ENCODE measurements around the gene DEPDC5.

Gene DEPDC5

GRCh38 chr22:31869739-31870138, 115.9 kb downstream of the DEPDC5 start:
- ATAC-seq: no peak
- H3K36me3 Mint-ChIP-seq (ENCODE audit: low read depth): peaks cover 26% of the 10 kb centered on the region
- no peak overlapping the region for H3K27ac Mint-ChIP-seq
- H3K9me3 Mint-ChIP-seq: no peaks in the 10 kb centered on the region
- peaks cover 4% of the 10 kb centered on the region for H3K4me1 Mint-ChIP-seq
- H3K4me3 Mint-ChIP-seq: no peak overlapping the region
- DNase-seq: no peak
- no peaks in the 10 kb centered on the region for H3K27me3 Mint-ChIP-seq

- Mint-ChIP-seq H3K4me1 (peaks cover 5% of the 10 kb centered on the region), H3K27me3 (no peaks in the 10 kb centered on the region), H3K27ac (no peak overlapping the region), H3K4me3 (no peak overlapping the region), H3K36me3 (ENCODE audit: low read depth) (peaks cover 26% of the 10 kb centered on the region), H3K9me3 (no peaks in the 10 kb centered on the region)
- no peak for DNase-seq
- ATAC-seq: no peak
Measured at GRCh38 chr22:31870890-31871289, 117.1 kb downstream of the DEPDC5 start.

- H3K9me3 Mint-ChIP-seq: no peaks in the 10 kb centered on the region
- peaks cover 9% of the 10 kb centered on the region for H3K4me1 Mint-ChIP-seq
- peaks cover 28% of the 10 kb centered on the region for H3K36me3 Mint-ChIP-seq (ENCODE audit: low read depth)
- no peak overlapping the region for H3K4me3 Mint-ChIP-seq
- H3K27ac Mint-ChIP-seq: peak overlapping the region; percentile 33
- ATAC-seq: no peak
- DNase-seq: no peak
- H3K27me3 Mint-ChIP-seq: no peaks in the 10 kb centered on the region
Measured at GRCh38 chr22:31871480-31871879, 117.7 kb downstream of the DEPDC5 start.

GRCh38 chr22:31872209-31872608, 118.4 kb downstream of the DEPDC5 start:
- peaks cover 9% of the 10 kb centered on the region for H3K4me1 Mint-ChIP-seq
- H3K9me3 Mint-ChIP-seq: no peaks in the 10 kb centered on the region
- no peak overlapping the region for H3K27ac Mint-ChIP-seq
- H3K27me3 Mint-ChIP-seq: no peaks in the 10 kb centered on the region
- H3K36me3 Mint-ChIP-seq (ENCODE audit: low read depth): peaks cover 27% of the 10 kb centered on the region
- ATAC-seq (no peak), DNase-seq (no peak)
- H3K4me3 Mint-ChIP-seq: no peak overlapping the region

GRCh38 chr22:31874821-31875220, 121.0 kb downstream of the DEPDC5 start:
- DNase-seq (no peak), ATAC-seq (no peak)
- no peaks in the 10 kb centered on the region for H3K27me3 Mint-ChIP-seq
- peaks cover 5% of the 10 kb centered on the region for H3K4me1 Mint-ChIP-seq
- H3K4me3 Mint-ChIP-seq: no peak overlapping the region
- no peaks in the 10 kb centered on the region for H3K9me3 Mint-ChIP-seq
- H3K27ac Mint-ChIP-seq: no peak overlapping the region
- H3K36me3 Mint-ChIP-seq (ENCODE audit: low read depth): peaks cover 32% of the 10 kb centered on the region

GRCh38 chr22:31876156-31876920, 122.5 kb downstream of the DEPDC5 start:
- no peak overlapping the region for H3K27ac Mint-ChIP-seq
- no peaks in the 10 kb centered on the region for H3K9me3 Mint-ChIP-seq
- no peak overlapping the region for H3K4me3 Mint-ChIP-seq
- no peak for DNase-seq
- H3K4me1 Mint-ChIP-seq: peaks cover 5% of the 10 kb centered on the region
- H3K36me3 Mint-ChIP-seq (ENCODE audit: low read depth): peaks cover 28% of the 10 kb centered on the region
- no peak for ATAC-seq
- no peaks in the 10 kb centered on the region for H3K27me3 Mint-ChIP-seq

- Mint-ChIP-seq H3K27ac (no peak overlapping the region), H3K27me3 (no peaks in the 10 kb centered on the region), H3K4me3 (no peak overlapping the region), H3K4me1 (peaks cover 5% of the 10 kb centered on the region), H3K9me3 (no peaks in the 10 kb centered on the region), H3K36me3 (ENCODE audit: low read depth) (peaks cover 17% of the 10 kb centered on the region)
- no peak for ATAC-seq
- no peak for DNase-seq
Measured at GRCh38 chr22:31879585-31879984, 125.8 kb downstream of the DEPDC5 start.

GRCh38 chr22:31881200-31881599, 127.4 kb downstream of the DEPDC5 start:
- DNase-seq (no peak), ATAC-seq (no peak)
- no peaks in the 10 kb centered on the region for H3K9me3 Mint-ChIP-seq
- H3K4me3 Mint-ChIP-seq: no peak overlapping the region
- no peaks in the 10 kb centered on the region for H3K27me3 Mint-ChIP-seq
- H3K4me1 Mint-ChIP-seq: peaks cover under 1% of the 10 kb centered on the region
- no peak overlapping the region for H3K27ac Mint-ChIP-seq
- peaks cover 13% of the 10 kb centered on the region for H3K36me3 Mint-ChIP-seq (ENCODE audit: low read depth)

GRCh38 chr22:31881865-31882264, 128.0 kb downstream of the DEPDC5 start:
- no peak overlapping the region for H3K27ac Mint-ChIP-seq
- no peaks in the 10 kb centered on the region for H3K9me3 Mint-ChIP-seq
- no peak for DNase-seq
- no peak for ATAC-seq
- H3K4me3 Mint-ChIP-seq: no peak overlapping the region
- no peaks in the 10 kb centered on the region for H3K27me3 Mint-ChIP-seq
- H3K36me3 Mint-ChIP-seq (ENCODE audit: low read depth): peaks cover 11% of the 10 kb centered on the region
- no peaks in the 10 kb centered on the region for H3K4me1 Mint-ChIP-seq

- no peak for ATAC-seq
- no peaks in the 10 kb centered on the region for H3K4me1 Mint-ChIP-seq
- DNase-seq: no peak
- H3K36me3 Mint-ChIP-seq (ENCODE audit: low read depth): peaks cover 14% of the 10 kb centered on the region
- H3K4me3 Mint-ChIP-seq: no peak overlapping the region
- no peak overlapping the region for H3K27ac Mint-ChIP-seq
- no peaks in the 10 kb centered on the region for H3K9me3 Mint-ChIP-seq
- H3K27me3 Mint-ChIP-seq: no peaks in the 10 kb centered on the region
Measured at GRCh38 chr22:31882971-31883370, 129.2 kb downstream of the DEPDC5 start.

GRCh38 chr22:31883989-31884388, 130.2 kb downstream of the DEPDC5 start:
- no peak overlapping the region for H3K4me3 Mint-ChIP-seq
- no peaks in the 10 kb centered on the region for H3K27me3 Mint-ChIP-seq
- no peak overlapping the region for H3K27ac Mint-ChIP-seq
- H3K36me3 Mint-ChIP-seq (ENCODE audit: low read depth): peaks cover 17% of the 10 kb centered on the region
- no peak for ATAC-seq
- H3K9me3 Mint-ChIP-seq: no peaks in the 10 kb centered on the region
- no peak for DNase-seq
- no peaks in the 10 kb centered on the region for H3K4me1 Mint-ChIP-seq

GRCh38 chr22:31891366-31892079, 137.7 kb downstream of the DEPDC5 start:
- no peak for ATAC-seq
- H3K27ac Mint-ChIP-seq: no peak overlapping the region
- no peak for DNase-seq
- H3K4me3 Mint-ChIP-seq: no peak overlapping the region
- H3K27me3 Mint-ChIP-seq: no peaks in the 10 kb centered on the region
- H3K36me3 Mint-ChIP-seq (ENCODE audit: low read depth): peaks cover 19% of the 10 kb centered on the region
- H3K4me1 Mint-ChIP-seq: no peaks in the 10 kb centered on the region
- H3K9me3 Mint-ChIP-seq: no peaks in the 10 kb centered on the region

- Mint-ChIP-seq H3K36me3 (ENCODE audit: low read depth) (peaks cover 19% of the 10 kb centered on the region), H3K9me3 (no peaks in the 10 kb centered on the region), H3K27ac (no peak overlapping the region), H3K4me3 (no peak overlapping the region), H3K4me1 (no peaks in the 10 kb centered on the region), H3K27me3 (no peaks in the 10 kb centered on the region)
- no peak for DNase-seq
- ATAC-seq: no peak
Measured at GRCh38 chr22:31892080-31892433, 138.2 kb downstream of the DEPDC5 start.

GRCh38 chr22:31893460-31893859, 139.6 kb downstream of the DEPDC5 start:
- DNase-seq (no peak), ATAC-seq (no peak)
- H3K27ac Mint-ChIP-seq: no peak overlapping the region
- H3K9me3 Mint-ChIP-seq: no peaks in the 10 kb centered on the region
- H3K27me3 Mint-ChIP-seq: no peaks in the 10 kb centered on the region
- no peaks in the 10 kb centered on the region for H3K4me1 Mint-ChIP-seq
- H3K36me3 Mint-ChIP-seq (ENCODE audit: low read depth): peaks cover 16% of the 10 kb centered on the region
- no peak overlapping the region for H3K4me3 Mint-ChIP-seq

- Mint-ChIP-seq H3K9me3 (no peaks in the 10 kb centered on the region), H3K27ac (no peak overlapping the region), H3K4me1 (no peaks in the 10 kb centered on the region), H3K4me3 (no peak overlapping the region), H3K36me3 (ENCODE audit: low read depth) (peaks cover 11% of the 10 kb centered on the region), H3K27me3 (no peaks in the 10 kb centered on the region)
- ATAC-seq (no peak), DNase-seq (no peak)
Measured at GRCh38 chr22:31895411-31896123, 141.7 kb downstream of the DEPDC5 start.
